ENCODE measurements around the gene DEFB132. TPM values are rescaled to one million over a fixed set of nuclear protein-coding genes. Genes with fewer than 3 reads are reported as not detected.

The DEFB132 gene
- total and polyA plus RNA-seq, 4 donors = 0.08 TPM; not detected in 2

- no peak for TF ChIP-seq MAX (IDR thresholded peaks at IDR 0.05)
Observed at GRCh38 chr20:217266-217665, 40.3 kb upstream of the DEFB132 start (continued).

- no peak overlapping the region for H3K9ac ChIP-seq (ENCODE audit: low read depth in 1 of 2, low read length in 2 of 2)
- no peak overlapping the region for H3K27ac ChIP-seq (ENCODE audit: low read depth in 1 of 2, low read length in 2 of 2)
- TF ChIP-seq, protein P1, sequence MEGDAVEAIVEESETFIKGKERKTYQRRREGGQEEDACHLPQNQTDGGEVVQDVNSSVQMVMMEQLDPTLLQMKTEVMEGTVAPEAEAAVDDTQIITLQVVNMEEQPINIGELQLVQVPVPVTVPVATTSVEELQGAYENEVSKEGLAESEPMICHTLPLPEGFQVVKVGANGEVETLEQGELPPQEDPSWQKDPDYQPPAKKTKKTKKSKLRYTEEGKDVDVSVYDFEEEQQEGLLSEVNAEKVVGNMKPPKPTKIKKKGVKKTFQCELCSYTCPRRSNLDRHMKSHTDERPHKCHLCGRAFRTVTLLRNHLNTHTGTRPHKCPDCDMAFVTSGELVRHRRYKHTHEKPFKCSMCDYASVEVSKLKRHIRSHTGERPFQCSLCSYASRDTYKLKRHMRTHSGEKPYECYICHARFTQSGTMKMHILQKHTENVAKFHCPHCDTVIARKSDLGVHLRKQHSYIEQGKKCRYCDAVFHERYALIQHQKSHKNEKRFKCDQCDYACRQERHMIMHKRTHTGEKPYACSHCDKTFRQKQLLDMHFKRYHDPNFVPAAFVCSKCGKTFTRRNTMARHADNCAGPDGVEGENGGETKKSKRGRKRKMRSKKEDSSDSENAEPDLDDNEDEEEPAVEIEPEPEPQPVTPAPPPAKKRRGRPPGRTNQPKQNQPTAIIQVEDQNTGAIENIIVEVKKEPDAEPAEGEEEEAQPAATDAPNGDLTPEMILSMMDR (IDR thresholded peaks at IDR 0.05; ENCODE audit: low read depth, low read length, missing input control) = peak; percentile 15
- TF ChIP-seq RAD21 (IDR thresholded peaks at IDR 0.05) (peak; percentile 56 to 64), FOXA1 (IDR thresholded peaks at IDR 0.05) (no peak), YY1 (IDR thresholded peaks at IDR 0.05) (no peak)
- TF ChIP-seq, protein P2, sequence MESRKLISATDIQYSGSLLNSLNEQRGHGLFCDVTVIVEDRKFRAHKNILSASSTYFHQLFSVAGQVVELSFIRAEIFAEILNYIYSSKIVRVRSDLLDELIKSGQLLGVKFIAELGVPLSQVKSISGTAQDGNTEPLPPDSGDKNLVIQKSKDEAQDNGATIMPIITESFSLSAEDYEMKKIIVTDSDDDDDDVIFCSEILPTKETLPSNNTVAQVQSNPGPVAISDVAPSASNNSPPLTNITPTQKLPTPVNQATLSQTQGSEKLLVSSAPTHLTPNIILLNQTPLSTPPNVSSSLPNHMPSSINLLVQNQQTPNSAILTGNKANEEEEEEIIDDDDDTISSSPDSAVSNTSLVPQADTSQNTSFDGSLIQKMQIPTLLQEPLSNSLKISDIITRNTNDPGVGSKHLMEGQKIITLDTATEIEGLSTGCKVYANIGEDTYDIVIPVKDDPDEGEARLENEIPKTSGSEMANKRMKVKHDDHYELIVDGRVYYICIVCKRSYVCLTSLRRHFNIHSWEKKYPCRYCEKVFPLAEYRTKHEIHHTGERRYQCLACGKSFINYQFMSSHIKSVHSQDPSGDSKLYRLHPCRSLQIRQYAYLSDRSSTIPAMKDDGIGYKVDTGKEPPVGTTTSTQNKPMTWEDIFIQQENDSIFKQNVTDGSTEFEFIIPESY (IDR thresholded peaks at IDR 0.05) = no peak
- no peaks in the 10 kb centered on the region for H3K4me1 ChIP-seq (ENCODE audit: control insufficient read depth in 4 of 4, insufficient read depth in 4 of 4, low read length in 3 of 4)
- H3K27me3 ChIP-seq (ENCODE audit: control insufficient read depth in 4 of 4, insufficient read depth in 4 of 4, low read length in 3 of 4) = peaks cover 0 to 2% (median 0%) of the 10 kb centered on the region in 4 donors
- no peak for DNase-seq (ENCODE audit: low spot score)
- no peaks in the 10 kb centered on the region for H3K36me3 ChIP-seq (ENCODE audit: control insufficient read depth in 4 of 4, insufficient read depth in 3 of 4, low read depth in 1 of 4, low read length in 3 of 4)
- WGBS = 0% methylated on average over 1 of the region's 1 CpG
- no peaks in the 10 kb centered on the region for H3K9me3 ChIP-seq (ENCODE audit: control insufficient read depth in 4 of 4, low read length in 3 of 4)
- H3K4me3 ChIP-seq (ENCODE audit: low read depth in 1 of 3, low read length in 3 of 3) = no peak overlapping the region
Observed at GRCh38 chr20:219290-220115, 38.0 kb upstream of the DEFB132 start.

DNA sequence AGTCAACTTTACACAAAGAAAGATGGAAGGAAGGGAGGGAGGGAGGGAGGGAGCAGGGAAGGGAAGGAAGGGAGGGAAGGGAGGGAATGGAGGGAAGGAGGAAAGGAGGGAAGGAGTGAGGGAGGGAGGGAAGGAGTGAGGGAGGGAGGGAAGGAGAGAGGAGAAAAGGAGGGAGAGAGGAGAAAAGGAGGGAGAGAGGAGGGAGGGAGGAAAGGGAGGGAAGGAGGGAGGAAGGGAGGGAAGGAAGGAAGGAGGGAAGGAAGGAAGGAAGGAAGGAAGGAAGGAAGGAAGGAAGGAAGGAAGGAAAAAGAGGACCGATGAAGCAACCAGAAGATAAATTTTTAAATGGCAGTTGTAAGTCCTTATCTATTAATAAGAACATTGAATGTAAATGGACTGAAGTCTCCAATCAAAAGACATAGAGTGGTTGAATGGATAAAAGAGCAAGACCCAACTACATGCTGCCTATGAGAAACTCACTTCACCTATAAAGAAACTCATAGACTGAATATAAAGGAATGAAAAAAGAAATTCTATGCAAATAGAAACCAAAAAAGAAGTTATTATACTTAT, 36.2 kb upstream of the DEFB132 start:
- Histone ChIP-seq H3K36me3 (ENCODE audit: control insufficient read depth in 4 of 4, insufficient read depth in 3 of 4, low read depth in 1 of 4, low read length in 3 of 4) (no peaks in the 10 kb centered on the region), H3K27ac (ENCODE audit: low read depth in 1 of 2, low read length in 2 of 2) (no peak overlapping the region)
- WGBS = 54% methylated on average over 1 of the region's 1 CpG
- TF ChIP-seq EGR1 (IDR thresholded peaks at IDR 0.05; ENCODE audit: low read depth in 2 of 2) = no peak
- TF ChIP-seq, protein P3, sequence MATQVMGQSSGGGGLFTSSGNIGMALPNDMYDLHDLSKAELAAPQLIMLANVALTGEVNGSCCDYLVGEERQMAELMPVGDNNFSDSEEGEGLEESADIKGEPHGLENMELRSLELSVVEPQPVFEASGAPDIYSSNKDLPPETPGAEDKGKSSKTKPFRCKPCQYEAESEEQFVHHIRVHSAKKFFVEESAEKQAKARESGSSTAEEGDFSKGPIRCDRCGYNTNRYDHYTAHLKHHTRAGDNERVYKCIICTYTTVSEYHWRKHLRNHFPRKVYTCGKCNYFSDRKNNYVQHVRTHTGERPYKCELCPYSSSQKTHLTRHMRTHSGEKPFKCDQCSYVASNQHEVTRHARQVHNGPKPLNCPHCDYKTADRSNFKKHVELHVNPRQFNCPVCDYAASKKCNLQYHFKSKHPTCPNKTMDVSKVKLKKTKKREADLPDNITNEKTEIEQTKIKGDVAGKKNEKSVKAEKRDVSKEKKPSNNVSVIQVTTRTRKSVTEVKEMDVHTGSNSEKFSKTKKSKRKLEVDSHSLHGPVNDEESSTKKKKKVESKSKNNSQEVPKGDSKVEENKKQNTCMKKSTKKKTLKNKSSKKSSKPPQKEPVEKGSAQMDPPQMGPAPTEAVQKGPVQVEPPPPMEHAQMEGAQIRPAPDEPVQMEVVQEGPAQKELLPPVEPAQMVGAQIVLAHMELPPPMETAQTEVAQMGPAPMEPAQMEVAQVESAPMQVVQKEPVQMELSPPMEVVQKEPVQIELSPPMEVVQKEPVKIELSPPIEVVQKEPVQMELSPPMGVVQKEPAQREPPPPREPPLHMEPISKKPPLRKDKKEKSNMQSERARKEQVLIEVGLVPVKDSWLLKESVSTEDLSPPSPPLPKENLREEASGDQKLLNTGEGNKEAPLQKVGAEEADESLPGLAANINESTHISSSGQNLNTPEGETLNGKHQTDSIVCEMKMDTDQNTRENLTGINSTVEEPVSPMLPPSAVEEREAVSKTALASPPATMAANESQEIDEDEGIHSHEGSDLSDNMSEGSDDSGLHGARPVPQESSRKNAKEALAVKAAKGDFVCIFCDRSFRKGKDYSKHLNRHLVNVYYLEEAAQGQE (IDR thresholded peaks at IDR 0.05) = no peak
- TF ChIP-seq, protein P4, sequence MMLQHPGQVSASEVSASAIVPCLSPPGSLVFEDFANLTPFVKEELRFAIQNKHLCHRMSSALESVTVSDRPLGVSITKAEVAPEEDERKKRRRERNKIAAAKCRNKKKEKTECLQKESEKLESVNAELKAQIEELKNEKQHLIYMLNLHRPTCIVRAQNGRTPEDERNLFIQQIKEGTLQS (IDR thresholded peaks at IDR 0.05) = no peak
- no peak for TF ChIP-seq RXRA (IDR thresholded peaks at IDR 0.05)
- TF ChIP-seq FOXA1 (IDR thresholded peaks at IDR 0.05) = no peak
- TF ChIP-seq, protein P2 (IDR thresholded peaks at IDR 0.05) = no peak
- TF ChIP-seq MAX (IDR thresholded peaks at IDR 0.05) = no peak
- no peak for TF ChIP-seq HNF4A (conservative IDR thresholded peaks at IDR 0.05)
- no peak for TF ChIP-seq YY1 (IDR thresholded peaks at IDR 0.05)
- TF ChIP-seq, protein P1 (IDR thresholded peaks at IDR 0.05; ENCODE audit: low read depth, low read length, missing input control) = no peak
- no peak for TF ChIP-seq JUND (IDR thresholded peaks at IDR 0.05)
- no peak for TF ChIP-seq GABPA (IDR thresholded peaks at IDR 0.05 in 1 of 2, conservative IDR thresholded peaks at IDR 0.05 in 1 of 2)
- no peak for TF ChIP-seq NR2F2 (IDR thresholded peaks at IDR 0.05)

More for the DNA sequence above, 36.2 kb upstream of the DEFB132 start:
- no peak overlapping the region for H3K4me3 ChIP-seq (ENCODE audit: low read depth in 1 of 3, low read length in 3 of 3)
- DNase-seq (ENCODE audit: low spot score) = no peak
- no peaks in the 10 kb centered on the region for H3K9me3 ChIP-seq (ENCODE audit: control insufficient read depth in 4 of 4, low read length in 3 of 4)
- H3K4me1 ChIP-seq (ENCODE audit: control insufficient read depth in 4 of 4, insufficient read depth in 4 of 4, low read length in 3 of 4) = no peaks in the 10 kb centered on the region
- H3K9ac ChIP-seq (ENCODE audit: low read depth in 1 of 2, low read length in 2 of 2) = no peak overlapping the region
- peaks cover 0 to 2% (median 0%) of the 10 kb centered on the region in 4 donors for H3K27me3 ChIP-seq (ENCODE audit: control insufficient read depth in 4 of 4, insufficient read depth in 4 of 4, low read length in 3 of 4)
